HG03095 (cell line): ENCODE results near the gene SH3PXD2B.
"Not testable (repeated sequence)": the region's sequence is repeated elsewhere in the genome, so short reads cannot be mapped to it uniquely, and the experiment has no call there.

Experiments used
- ATAC-seq: cut with Tn5 transposase; IDR thresholded peaks from one replicate; pipeline ENCODE4 v1.9.1; 2021; ENCODE audit warnings: moderate library complexity; ENCODE audit not compliant: unreplicated experiment

The SH3PXD2B gene

DNA sequence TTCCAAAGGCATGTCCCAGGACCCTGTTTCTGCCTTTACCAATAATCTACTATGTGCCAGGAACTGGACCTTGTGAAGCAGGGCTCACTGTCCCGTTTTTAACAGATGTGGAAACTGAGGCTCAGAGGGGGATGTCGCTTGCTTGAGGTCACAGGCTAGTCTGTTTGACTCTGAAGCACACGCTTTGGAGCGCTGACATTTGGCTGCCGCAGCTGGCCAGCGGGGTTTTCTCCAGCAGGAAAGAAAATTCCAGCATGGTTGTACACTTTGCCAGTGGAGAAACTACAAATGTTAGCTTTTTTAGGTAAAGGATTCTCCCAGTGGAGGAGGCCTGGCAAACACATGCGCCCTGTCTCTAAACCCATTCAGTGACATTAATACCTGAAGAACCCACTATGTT is 50.5 kb downstream of the SH3PXD2B start:
- no peak for ATAC-seq

- no peak for ATAC-seq
These were observed 51.0 kb downstream of the SH3PXD2B start for GRCh38 chr5:172403189-172403796.

- ATAC-seq, result no peak
These were observed 51.7 kb downstream of the SH3PXD2B start for GRCh38 chr5:172402531-172403188.

DNA sequence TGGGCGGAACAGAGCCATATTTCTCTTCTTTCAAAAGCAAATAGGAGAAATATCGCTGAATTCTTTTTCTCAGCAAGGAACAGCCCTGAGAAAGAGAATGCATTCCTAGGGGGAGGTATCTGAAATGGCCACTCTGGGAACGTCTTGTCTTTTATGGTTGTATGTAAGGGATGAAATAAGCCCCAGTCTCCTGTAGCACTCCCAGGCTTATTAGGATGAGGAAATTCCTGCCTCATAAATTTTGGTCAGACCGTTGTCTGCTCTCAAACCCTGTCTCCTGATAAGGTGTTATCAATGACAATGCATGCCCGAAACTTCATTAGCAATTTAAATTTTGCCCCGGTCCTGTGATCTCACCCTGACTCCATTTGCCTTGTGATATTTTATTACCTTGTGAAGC is 52.3 kb downstream of the SH3PXD2B start:
- not testable (repeated sequence) for ATAC-seq

- no peak for ATAC-seq
These were observed 54.5 kb downstream of the SH3PXD2B start for GRCh38 chr5:172399826-172400225.

DNA sequence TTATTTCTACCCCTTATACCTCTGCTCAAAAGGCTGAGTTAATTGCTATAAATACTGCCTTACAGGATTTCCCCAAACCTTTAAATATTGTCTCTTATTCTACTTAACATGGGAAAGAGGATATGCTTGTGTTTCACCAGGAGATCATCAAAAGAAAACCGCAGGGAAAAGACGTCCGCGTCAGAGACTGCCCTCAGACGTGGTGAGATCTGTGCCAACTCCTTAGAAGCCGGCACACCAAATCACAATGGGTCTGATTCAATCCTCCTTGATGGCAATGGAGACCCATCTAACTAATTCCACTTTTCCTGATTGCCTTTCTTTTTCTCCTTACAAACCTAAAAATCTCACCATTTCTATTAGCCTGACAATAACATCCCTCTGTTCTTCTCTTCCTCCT is 55.0 kb downstream of the SH3PXD2B start:
- no peak for ATAC-seq

- ATAC-seq, result not testable (repeated sequence)
These were observed 55.7 kb downstream of the SH3PXD2B start for GRCh38 chr5:172398645-172399044.

- ATAC-seq, result not testable (repeated sequence)
These were observed 57.3 kb downstream of the SH3PXD2B start for GRCh38 chr5:172396994-172397393.

GRCh38 chr5:172396220-172396619 is 58.1 kb downstream of the SH3PXD2B start:
- ATAC-seq, result no peak

DNA sequence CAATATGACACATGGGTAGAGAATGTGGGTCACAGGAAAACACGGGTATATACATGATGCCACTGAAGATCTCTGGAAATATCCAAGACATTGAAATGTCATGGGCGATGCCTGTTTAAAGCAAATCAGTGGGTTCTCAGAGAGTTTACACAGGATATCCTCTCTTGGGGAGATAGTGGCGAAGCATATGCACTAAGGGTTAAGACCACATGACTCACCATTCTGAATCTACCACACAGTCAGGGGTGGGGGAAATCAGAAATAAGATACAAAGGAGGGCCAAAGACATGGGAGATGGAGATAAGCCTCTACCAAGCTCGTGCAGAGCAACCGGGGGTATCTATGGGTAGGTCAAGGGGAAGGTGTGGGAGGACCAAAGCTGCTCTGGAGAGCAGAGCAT is 58.8 kb downstream of the SH3PXD2B start:
- ATAC-seq, result no peak

DNA sequence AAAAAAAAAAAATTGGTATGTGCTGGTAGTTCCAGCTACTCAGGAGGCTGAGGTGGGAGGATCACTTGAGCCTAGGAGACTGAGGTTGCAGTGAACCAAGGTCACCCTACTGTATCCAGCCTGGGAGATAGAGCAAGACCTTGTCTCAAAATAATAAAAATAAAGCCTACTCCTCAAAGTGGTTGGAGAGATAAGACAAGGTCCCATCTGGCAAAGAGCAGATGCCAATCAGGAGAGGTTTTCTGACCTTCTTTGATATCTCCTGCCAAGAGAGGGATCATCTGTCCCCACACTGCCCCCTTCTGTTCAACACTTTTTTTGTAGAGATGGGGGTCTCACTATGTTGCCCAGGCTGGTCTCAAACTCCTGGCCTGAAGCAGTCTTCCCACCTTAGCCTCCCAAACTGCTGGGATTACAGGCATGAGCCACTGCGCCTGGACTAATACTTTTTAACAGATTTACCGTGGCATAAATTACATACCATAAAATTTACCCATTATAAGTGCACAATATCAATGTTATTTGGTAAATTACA is 64.7 kb downstream of the SH3PXD2B start:
- no peak for ATAC-seq

- ATAC-seq, result no peak
These were observed 66.0 kb downstream of the SH3PXD2B start for GRCh38 chr5:172388246-172388733.

GRCh38 chr5:172385707-172386106 is 68.6 kb downstream of the SH3PXD2B start:
- ATAC-seq, result no peak

DNA sequence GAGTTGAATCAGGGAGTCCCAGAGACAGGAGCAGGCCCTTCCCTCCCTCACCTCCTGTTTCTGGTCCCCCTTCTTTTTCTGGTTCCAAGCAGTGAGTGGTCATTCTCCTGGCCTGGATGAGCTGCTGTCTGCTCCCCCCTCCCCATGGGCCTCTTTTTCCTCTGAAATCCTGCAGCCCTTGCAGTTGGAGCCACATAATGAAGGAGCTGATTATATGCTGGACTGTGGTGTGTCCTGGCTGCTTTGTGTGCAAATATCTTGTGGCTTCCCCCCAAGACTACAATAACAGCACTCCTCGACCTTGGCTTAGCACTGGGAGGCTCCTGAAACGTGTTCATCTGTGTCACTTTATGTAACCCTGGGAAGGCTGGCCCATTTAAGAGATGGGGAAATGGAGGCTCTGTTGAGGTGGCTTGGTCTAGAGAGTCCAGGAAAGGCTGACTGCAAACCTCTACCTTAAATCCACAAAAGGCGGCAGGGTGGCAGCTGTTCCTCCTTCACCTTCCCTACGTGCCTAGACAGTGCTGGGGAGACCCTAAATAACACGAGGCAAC is 69.2 kb downstream of the SH3PXD2B start:
- no peak for ATAC-seq

DNA sequence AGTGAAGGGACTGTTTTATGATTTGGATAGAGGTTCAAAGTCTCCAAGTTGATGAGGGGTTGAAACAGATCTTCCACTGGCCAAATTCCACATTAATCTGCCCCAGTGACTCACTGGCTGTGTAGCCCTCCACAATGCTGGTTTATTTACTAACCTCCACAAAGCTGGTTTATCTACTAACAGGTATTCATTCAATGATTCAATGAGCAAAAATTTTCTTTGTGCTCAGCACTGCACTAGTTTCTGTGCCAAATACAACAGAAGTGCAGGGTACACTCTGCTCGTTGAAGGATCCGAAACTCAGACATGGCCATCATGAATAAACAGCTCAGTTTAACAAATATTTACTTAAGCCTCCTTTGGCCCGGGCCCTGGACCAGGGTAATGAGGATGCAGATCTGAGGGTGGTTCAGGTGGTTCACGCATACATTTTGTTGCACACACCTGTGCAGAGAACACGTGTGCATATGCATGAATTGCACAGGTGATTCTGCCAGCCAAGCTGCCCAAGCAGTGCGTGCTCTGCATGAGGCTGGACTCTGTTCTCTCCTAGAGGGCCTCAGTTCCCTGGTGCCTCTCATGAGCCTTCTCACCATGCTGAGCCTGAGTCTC is 71.0 kb downstream of the SH3PXD2B start:
- ATAC-seq, result no peak

GRCh38 chr5:172380987-172381643 is 73.2 kb downstream of the SH3PXD2B start:
- ATAC-seq, result no peak

DNA sequence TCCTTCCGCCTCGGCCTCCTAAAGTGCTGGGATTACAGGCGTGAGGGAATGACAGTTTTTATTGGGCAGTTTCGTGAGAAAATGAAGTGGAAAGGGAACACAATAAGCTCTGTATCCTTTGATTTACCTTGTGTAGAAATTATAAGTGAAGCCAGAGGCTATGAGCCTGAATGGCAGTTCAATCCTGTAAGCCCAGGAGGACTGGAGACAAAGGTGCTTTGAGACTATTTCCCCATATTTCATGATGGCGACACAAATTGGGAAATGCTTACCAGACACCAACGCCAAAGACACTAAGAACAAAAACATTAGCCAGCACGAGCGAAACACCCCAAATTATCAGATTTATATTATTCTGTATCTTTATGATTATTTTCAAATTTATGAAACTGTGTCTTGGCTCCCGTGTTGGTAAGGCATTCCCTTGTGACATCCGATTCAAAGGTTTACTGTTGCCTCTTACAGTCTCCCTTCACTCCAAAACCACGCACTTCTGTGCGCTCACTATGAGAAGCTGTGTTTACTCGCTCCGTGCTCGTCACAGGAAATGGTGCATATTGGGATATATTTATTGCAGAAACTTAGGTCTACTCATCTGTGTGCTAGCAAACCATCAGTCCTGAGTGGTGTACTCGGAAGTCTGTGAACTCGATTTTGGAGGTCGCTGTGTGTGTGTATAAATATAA is 73.9 kb downstream of the SH3PXD2B start:
- no peak for ATAC-seq

DNA sequence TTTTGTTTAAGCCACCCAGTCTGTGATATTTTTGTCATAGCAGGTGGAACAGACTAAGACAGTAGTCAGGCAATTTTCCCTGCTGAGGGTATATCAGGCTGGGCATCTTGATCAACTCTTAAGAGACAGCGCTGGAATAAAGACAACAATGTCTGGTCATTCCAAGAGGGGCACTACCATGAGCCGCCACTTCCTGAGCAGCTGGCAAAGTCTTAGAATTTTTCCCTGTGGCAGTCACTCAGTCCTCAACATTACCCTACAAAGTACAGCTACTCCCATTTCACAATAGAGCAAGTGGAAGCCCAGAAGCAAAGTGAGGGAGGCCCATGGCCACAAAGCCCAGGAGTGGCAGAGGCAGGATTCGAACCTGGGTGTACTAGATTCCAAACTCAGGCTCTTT is 74.8 kb downstream of the SH3PXD2B start:
- no peak for ATAC-seq

- no peak for ATAC-seq
These were observed 76.5 kb downstream of the SH3PXD2B start for GRCh38 chr5:172377856-172378255.

DNA sequence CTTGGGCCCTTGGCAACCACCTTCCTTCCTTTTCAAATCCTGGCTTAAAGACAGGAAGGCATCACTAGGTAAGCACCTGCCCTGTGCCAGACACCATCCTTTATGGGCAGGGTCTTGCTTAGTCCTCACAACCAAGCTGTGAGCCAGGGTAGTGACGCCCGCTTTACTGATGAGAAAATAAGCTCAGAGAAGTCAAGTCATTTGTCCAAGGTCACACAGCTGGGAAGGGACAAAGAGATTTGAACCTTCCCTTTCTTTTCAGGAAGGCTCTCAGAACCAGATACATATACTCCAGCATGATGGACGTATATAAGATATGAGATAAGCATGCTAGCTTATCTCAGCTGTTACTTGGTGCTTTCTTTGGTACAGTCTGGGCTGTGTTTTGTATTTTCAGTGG is 76.9 kb downstream of the SH3PXD2B start:
- no peak for ATAC-seq

DNA sequence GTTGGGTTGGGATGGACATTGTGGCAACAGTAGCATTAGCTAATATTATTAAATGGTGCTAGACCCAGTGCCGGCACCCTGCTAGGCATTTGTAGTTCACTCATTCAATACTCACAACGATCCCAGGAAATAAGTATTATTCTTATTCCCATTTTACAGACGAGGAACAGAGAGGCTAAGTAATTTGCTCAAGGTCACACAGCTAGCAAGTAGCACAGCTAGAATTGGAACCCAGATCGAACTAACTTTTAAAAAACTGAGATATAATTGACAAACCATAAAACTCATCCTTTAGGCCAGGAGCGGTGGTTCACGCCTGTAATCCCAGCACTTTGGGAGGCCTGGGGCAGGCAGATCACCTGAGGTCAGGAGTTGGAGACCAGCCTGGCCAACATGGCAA is 79.5 kb downstream of the SH3PXD2B start:
- no peak for ATAC-seq
